Stimulated activated CD8-positive, alpha-beta memory T cell treated with anti-CD3 and anti-CD28 coated beads, Interleukin-7, amount 100 ng/mL, for 24 hours (primary cell): ENCODE data around the gene BCLAF3.

Source experiments
- DNase-seq: peaks from one replicate; pipeline ENCODE4 v3.0.0-alpha.2; 2020; ENCODE audit warnings: low read depth

BCLAF3 gene

GRCh38 chrX:19990556-19991349, at the start of gene BCLAF3:
BCLAF3 (minus strand) TSS chrX:19991061; CDS start chrX:19970264, 20,797 bp downstream.
- DNase-seq: peak; percentile 64

- DNase-seq: no peak
Measured at GRCh38 chrX:20038966-20039365, 48.1 kb upstream of the BCLAF3 start.

DNA sequence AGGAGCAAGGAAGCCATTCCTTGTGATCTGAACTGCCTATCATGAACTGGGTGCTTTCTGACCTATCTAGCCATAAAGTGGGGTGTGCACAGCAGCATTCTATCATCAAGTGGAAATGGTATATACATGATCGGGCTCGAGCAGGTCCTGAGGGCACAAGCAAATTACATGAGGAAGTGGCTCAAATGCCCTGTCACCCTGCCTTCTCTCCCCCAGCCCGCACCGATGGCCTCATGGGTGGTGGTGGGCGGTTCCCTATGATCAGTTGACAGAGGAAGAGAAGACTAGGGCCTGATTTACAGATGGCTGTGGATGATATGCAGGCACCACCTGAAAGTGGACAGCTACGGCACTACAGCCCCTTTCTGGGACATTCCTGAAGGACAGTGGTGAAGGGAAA, 46.3 kb upstream of the BCLAF3 start:
- no peak for DNase-seq

DNA sequence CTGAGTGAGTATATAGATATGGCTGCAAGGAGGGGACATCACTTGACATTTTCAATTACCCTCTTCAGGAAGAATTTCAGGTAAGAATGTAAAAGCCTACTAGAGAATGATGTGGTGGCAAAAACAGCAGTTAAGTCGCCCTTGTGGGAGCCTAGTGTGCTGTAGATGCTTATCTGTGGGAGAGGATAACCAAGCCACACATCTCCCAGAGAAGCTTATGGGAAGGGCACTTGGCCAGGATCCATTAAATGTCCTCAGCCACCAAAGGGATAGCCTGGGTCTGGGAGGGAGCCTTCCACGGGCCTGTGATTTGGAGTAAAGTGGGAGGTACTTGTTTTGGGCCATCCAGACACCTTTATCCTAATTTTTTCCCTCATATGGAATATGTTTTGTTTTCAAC, 41.3 kb upstream of the BCLAF3 start:
- DNase-seq: no peak

DNA sequence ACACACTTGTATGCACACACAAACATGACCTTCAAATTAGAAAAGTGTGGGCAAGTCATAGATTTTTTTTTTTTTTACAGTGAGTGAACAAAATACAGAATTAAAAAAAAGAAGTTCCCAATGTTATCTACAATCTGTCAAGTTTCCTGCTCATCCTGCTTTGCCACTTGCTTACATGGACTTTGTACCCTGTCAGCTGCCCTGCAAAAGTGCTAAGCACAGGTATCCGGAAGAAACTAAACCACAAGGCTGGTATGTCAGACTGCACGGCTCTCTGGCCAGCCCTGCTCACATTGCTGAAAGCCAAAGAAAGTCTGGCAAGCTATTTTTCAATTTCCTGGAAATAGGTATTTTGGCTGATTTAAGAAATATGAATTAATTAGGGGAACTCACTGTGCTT, 38.9 kb upstream of the BCLAF3 start:
- no peak for DNase-seq

DNA sequence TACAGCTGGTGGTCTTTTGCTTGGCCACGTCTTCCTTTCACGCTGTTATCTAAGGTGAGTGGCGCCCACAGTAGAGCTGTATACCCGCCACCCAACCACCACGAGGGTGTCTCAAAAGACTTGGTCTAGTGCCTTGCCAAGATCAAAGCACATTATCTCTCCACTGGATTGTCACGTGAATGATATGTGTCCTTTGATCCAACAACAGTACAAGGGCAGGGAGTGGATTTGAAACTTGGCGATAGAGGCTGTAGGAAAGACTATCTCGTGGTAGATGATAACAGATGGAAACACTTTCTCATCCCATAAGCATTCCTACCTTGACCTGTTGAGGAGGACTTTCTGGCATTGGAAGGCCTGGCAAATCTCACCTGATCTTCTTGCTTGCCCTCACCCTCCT, 37.7 kb upstream of the BCLAF3 start:
- no peak for DNase-seq

- DNase-seq: no peak
Measured at GRCh38 chrX:20026278-20026677, 35.4 kb upstream of the BCLAF3 start.

- DNase-seq: no peak
Measured at GRCh38 chrX:20019672-20020365, 29.0 kb upstream of the BCLAF3 start.

DNA sequence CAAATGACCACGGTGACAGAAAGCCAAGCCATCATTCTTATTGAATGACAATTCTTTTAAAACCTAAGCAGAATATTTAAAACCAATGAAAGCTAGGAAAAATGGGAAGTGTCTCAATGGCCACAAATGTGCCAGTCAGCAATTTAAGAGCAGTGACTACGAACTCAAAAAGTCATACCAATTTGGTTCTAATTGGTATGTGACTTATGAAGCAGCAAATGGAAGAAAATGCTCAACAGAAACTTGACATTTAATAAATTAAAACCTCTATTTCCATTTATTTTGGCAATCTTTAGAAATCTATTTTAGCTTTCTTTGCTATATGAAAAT, 25.7 kb upstream of the BCLAF3 start:
- no peak for DNase-seq

- DNase-seq: no peak
Measured at GRCh38 chrX:20015945-20016615, 25.2 kb upstream of the BCLAF3 start.

DNA sequence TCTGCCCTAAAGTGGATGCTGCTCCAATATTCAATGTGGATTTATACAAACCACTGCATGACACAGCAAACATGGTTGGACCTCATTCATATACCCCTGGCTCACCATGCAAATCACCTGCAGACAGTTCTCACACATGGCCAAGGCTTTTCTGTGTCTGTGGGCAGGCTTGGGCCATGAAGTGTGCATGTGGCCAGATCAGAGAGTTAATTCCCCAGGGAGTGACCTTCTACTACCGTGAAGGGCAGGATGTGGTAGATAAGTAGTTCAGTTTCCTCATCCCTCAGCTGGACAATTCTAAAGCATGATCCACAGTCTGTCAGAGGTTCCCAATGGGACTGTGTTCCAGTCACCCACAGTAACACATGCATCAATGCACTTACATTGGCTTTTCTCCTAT, 24.6 kb upstream of the BCLAF3 start:
- DNase-seq: no peak

- no peak for DNase-seq
Measured at GRCh38 chrX:20011608-20012007, 20.7 kb upstream of the BCLAF3 start.

DNA sequence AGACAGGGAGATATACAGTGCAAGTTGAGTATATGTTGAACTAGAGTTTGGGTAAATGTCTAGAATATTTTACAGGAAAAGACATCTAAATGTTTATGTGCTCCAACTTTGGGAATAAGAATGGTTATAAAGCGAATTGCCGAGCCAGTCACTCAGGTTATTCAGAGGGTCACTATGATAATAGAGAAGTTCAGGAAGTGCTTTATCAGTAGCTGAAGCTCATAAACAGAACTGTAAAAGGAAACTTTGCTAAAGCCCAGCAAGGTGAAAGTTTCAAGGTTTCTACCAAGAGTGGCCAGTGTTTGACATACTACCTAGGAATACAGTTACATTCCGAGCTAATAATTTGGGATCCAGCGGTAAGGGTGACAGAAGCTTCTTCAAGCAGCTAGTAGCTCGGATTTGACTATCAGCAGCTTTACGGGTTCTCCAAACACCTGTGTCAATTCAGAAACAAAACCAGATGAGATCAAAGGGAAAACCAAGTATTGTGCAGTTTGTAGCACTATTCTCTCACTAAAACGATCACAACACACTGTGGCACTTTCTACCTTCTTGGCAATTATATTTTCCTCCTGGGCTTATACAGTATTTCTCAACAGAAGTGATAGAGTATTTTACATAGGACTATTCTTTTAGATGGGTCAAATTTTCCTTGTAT, 17.2 kb upstream of the BCLAF3 start:
- no peak for DNase-seq

- no peak for DNase-seq
Measured at GRCh38 chrX:20005883-20006282, 15.0 kb upstream of the BCLAF3 start.

GRCh38 chrX:20001588-20001987, 10.7 kb upstream of the BCLAF3 start:
- DNase-seq: no peak

GRCh38 chrX:19991350-19991718, 473 bp upstream of the BCLAF3 start:
- no peak for DNase-seq

DNA sequence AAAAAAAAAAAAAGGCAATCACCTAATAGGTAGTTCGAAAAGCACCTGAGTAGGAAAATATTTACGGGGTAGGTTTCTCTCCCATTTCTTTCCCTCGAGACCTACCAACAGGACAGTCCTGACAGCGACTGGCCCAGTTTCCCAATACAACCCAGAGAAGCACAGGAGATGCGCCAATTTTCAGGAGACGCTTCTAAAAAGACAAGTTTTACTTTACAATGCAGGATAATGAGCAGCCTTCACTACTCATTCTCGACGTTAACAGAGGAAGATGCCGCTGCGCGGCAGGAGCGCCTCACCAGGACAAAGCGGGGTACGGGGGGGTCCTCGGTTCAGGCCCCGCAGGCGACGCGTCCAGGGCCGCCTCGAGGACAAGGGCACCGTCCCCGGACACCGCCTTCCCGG, 708 bp downstream of the BCLAF3 start:
- no peak for DNase-seq

DNA sequence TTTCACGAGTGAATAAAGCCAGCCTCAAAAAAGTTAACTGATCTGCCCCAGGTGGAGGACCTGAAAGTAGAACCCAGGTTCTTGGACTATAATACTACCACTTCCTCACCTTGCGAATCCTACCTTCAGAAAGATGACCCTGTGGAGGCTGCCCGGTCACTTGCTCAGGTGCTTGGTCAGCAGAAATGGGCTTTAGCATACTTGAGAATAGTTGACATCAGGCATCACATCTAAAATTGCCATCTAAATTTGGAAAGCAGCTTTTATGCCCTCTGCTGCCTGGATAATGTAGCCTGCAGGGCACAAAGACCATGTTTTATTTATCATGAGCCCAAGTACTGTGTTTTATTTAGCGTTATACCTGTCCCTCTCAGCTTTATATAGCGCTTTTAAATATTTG, 3.0 kb downstream of the BCLAF3 start:
- no peak for DNase-seq

- no peak for DNase-seq
Measured at GRCh38 chrX:19986531-19986930, 4.3 kb downstream of the BCLAF3 start.

DNA sequence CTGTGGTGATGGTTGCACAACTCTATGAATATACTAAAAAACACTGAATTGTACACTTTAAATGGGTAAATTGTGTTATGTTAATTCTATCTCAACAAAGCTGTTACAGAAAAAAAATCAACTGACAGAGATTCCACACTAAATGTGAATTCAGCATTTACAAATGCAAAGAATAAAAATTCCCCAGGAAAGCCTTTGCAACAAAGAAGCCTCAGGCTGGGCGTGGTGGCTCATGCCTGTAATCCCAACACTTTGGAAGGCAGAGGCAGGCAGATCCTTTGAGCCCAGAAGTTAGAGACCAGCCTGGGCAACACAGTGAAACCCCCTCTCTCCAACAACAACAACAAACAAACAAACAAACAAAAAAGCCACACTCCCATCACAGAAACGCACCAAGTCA, 8.9 kb downstream of the BCLAF3 start:
- no peak for DNase-seq

GRCh38 chrX:19975845-19976244, 15.0 kb downstream of the BCLAF3 start:
- no peak for DNase-seq

DNA sequence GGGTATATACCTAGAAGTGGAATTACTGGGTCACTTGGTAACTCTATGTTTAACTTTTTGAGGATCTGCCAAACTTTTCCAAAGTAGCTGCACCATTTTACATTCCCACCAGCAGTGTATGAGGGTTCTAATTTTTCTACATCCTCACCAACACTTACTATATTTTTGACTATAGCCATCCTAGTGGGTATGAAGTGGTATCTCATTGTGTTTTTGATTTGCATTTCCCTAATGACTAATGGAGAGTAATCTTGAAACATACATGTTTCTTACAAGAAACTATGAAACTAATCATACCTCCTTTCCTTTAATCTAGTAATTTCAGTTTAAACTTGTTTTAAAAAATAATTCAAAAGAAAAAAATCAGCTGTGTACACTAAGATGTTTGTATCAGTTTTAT, 17.9 kb downstream of the BCLAF3 start:
- DNase-seq: no peak

DNA sequence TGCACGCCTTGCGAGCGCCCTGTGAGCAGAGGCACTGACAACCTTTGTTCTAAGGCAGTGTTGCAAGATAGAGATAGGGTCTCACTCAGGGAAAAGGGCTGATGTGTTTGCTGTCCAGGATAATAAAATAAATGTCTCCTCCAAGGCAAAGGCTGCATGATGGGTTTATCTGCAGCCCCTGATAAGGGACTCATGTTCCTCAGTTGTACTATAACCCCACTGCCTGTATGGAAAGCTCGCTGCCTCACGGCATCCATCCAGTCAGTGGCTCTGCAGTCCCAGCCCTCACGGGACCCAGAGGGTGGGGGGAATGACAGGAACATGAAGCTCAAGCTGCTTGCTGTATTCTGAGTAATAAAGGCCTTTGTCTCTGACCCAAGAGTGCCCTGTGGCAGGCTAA, 22.6 kb downstream of the BCLAF3 start:
- DNase-seq: no peak
